ENCODE data around the gene UTS2. TPM values are rescaled to one million over a fixed set of nuclear protein-coding genes. Genes with fewer than 3 reads are reported as not detected.

UTS2 gene
- total and polyA plus RNA-seq, 2 of the 8 experiments (the other 6 are each of a cell fraction or from before 2014, with no cell fraction given) = not detected

- H3K14ac ChIP-seq (ENCODE audit: insufficient read length) = no peak overlapping the region
- no peak overlapping the region for H2AK5ac ChIP-seq (ENCODE audit: low read depth, low read length)
- no peak overlapping the region for H3K27ac ChIP-seq (ENCODE audit: low read depth, low read length)
- H4K5ac ChIP-seq (ENCODE audit: insufficient read length, low read depth, low read length) = no peak overlapping the region
- H4K8ac ChIP-seq (ENCODE audit: extremely low read depth, insufficient read depth, low read length) = no peak overlapping the region
- H4K91ac ChIP-seq (replicated peaks; ENCODE audit: insufficient read length, low read length) = no peak overlapping the region
- 93% methylated on average over 7 of the region's 7 CpGs; no CpG with 5 or more reads in 1 of the 2 experiments for WGBS, 2 experiments (ENCODE audit: extremely low coverage in 1 of 2, insufficient coverage in 1 of 2, insufficient read length in 1 of 2, insufficient replicate concordance in 2 of 2, low coverage in 1 of 2, low lambda C conversion rate in 2 of 2, missing lambda C conversion rate in 1 of 2)
- no peak overlapping the region for H3K23ac ChIP-seq (ENCODE audit: insufficient read length)
- H3K79me2 ChIP-seq (ENCODE audit: control insufficient read depth in 1 of 2, insufficient read depth in 2 of 2, low read length in 2 of 2) = no peaks in the 10 kb centered on the region
- no peak overlapping the region for H2BK120ac ChIP-seq (replicated peaks; ENCODE audit: low read depth, low read length)
- no peaks in the 10 kb centered on the region for H3K79me1 ChIP-seq (ENCODE audit: low read depth, low read length)
- no peak overlapping the region for H3K18ac ChIP-seq (ENCODE audit: extremely low read depth, low read length)
- ChIA-PET CTCF (ENCODE audit: partially characterized antibody) (no interaction called here), POLR2A (ENCODE audit: partially characterized antibody) (no interaction called here)
- no peaks in the 10 kb centered on the region for H3K9me3 ChIP-seq (ENCODE audit: insufficient read depth in 2 of 2, low read depth in 1 of 2, low read length in 1 of 2)
- H3K4me3 ChIP-seq (ENCODE audit: extremely low read depth in 1 of 4, insufficient read depth in 2 of 4, low read depth in 3 of 4, low read length in 4 of 4) = no peak overlapping the region
- no peak for TF ChIP-seq NANOG (IDR thresholded peaks at IDR 0.05; ENCODE audit: insufficient read depth, low read depth, low read length, poor library complexity, severe bottlenecking)
- no peak for TF ChIP-seq BACH1 (IDR thresholded peaks at IDR 0.05; ENCODE audit: low read length)
- no peak for TF ChIP-seq CBX5 (IDR thresholded peaks at IDR 0.05; ENCODE audit: low read depth, low read length)
- no peak overlapping the region for H3K4ac ChIP-seq (replicated peaks; ENCODE audit: insufficient read length, low read depth, low read length)
- H3K4me1 ChIP-seq (replicated peaks in 1 of 4; ENCODE audit: control insufficient read depth in 3 of 4, insufficient read depth in 4 of 4, low read length in 3 of 4) = no peaks in the 10 kb centered on the region; a peak in 2 of 7 replicates
- FAIRE-seq (no peak), DNase-seq (ENCODE audit: low read depth in 1 of 2, low spot score in 2 of 2) (no peak)
- no peak overlapping the region for H2BK5ac ChIP-seq (ENCODE audit: low read depth, low read length)
- H3K56ac ChIP-seq (replicated peaks; ENCODE audit: insufficient read length, low read depth, low read length) = no peak overlapping the region
- no peaks in the 10 kb centered on the region for H3K23me2 ChIP-seq (ENCODE audit: low read depth, low read length)
- no peak overlapping the region for H3K9ac ChIP-seq (replicated peaks in 1 of 4; ENCODE audit: extremely low read depth in 1 of 4, low read depth in 3 of 4, low read length in 3 of 4)
- no peaks in the 10 kb centered on the region for H4K20me1 ChIP-seq (replicated peaks in 1 of 2; ENCODE audit: control insufficient read depth in 1 of 2, insufficient read depth in 2 of 2, low read length in 2 of 2)
- no peaks in the 10 kb centered on the region for H3K36me3 ChIP-seq (ENCODE audit: control insufficient read depth in 2 of 4, insufficient read depth in 4 of 4, low read length in 3 of 4)
- H2BK15ac ChIP-seq (ENCODE audit: low read length) = no peak overlapping the region
- H2BK12ac ChIP-seq (ENCODE audit: low read depth, low read length) = no peak overlapping the region
- no peak overlapping the region for H3K4me2 ChIP-seq (ENCODE audit: insufficient read depth in 1 of 2, low read depth in 2 of 2, low read length in 2 of 2)
- H2AFZ ChIP-seq (ENCODE audit: low read length) = no peak overlapping the region
- no peak overlapping the region for H2BK20ac ChIP-seq (ENCODE audit: low read length)
- no peaks in the 10 kb centered on the region for H3K27me3 ChIP-seq (replicated peaks in 1 of 4; ENCODE audit: control insufficient read depth in 3 of 4, extremely low read depth in 1 of 4, insufficient read depth in 3 of 4, low read length in 3 of 4)
Observed at GRCh38 chr1:7853684-7854026, 790 bp upstream of the UTS2 start.
